Lung (tissue), 12 donors: Measurements from ENCODE around the gene CT55. TPM values are rescaled to one million over a fixed set of nuclear protein-coding genes. Genes with fewer than 3 reads are reported as not detected.

Experiments
- ATAC-seq: fragments of 200-7000 bp; cut with Tn5 transposase; one replicate; pipeline ENCODE4 v1.9.1; 2020; ENCODE audit warnings: moderate number of reproducible peaks; ENCODE audit not compliant: insufficient read depth, low FRiP score
- DNase-seq, 3 donors: peaks; one replicate each; pipeline ENCODE4 v3.0.0-alpha.2; 2013 to 2017
- H3K27ac ChIP-seq, 2 donors: one replicate each; pipeline ENCODE4 v1.5.1; 2013; ENCODE audit warnings: mild to moderate bottlenecking in 2 of 2, moderate library complexity in 2 of 2, control low read depth in 1 of 2, inconsistent platforms in 1 of 2, low read depth in 1 of 2, low read length in 1 of 2
- H3K27me3 ChIP-seq, 3 donors: one replicate each; pipeline ENCODE4 v1.5.1; 2013; ENCODE audit warnings: low read length in 2 of 3; ENCODE audit not compliant: control insufficient read depth in 3 of 3, insufficient read depth in 3 of 3
- H3K36me3 ChIP-seq, 4 donors: one replicate each; pipeline ENCODE4 v1.5.1; 2013; ENCODE audit warnings: low read length in 4 of 4, mild to moderate bottlenecking in 1 of 4, moderate library complexity in 1 of 4; ENCODE audit not compliant: control insufficient read depth in 4 of 4, insufficient read depth in 4 of 4
- H3K4me1 ChIP-seq, 5 donors: one replicate each; pipeline ENCODE4 v1.5.1; 2013; ENCODE audit warnings: low read length in 5 of 5, mild to moderate bottlenecking in 2 of 5, moderate library complexity in 1 of 5; ENCODE audit not compliant: control insufficient read depth in 5 of 5, insufficient read depth in 5 of 5
- H3K4me3 ChIP-seq: one replicate; pipeline ENCODE4 v1.5.1; 2013; ENCODE audit warnings: mild to moderate bottlenecking, control low read depth, moderate library complexity
- H3K9ac ChIP-seq, 2 donors: one replicate each; pipeline ENCODE4 v1.5.1; 2013; ENCODE audit warnings: low read length in 2 of 2, control low read depth in 1 of 2; ENCODE audit not compliant: insufficient read depth in 1 of 2
- H3K9me3 ChIP-seq, 4 donors: one replicate each; pipeline ENCODE4 v1.5.1; 2013; ENCODE audit warnings: low read length in 3 of 4, mild to moderate bottlenecking in 1 of 4, moderate library complexity in 1 of 4; ENCODE audit not compliant: control insufficient read depth in 4 of 4, insufficient read depth in 3 of 4
- WGBS, 2 donors: extraction: QIAGEN DNeasy Blood & Tissue Kit; methylation state at CpG; one replicate each; pipeline ENCODE4 v1.1.7; 2013; 5-methylcytosine and 5-hydroxymethylcytosine counted together
- polyA plus RNA-seq, 2 donors: library from polyadenylated mRNA; stranded (reverse); fragments of 200-250 nt; gene quantifications; one replicate each; pipeline ENCODE4 v1.2.1, GENCODE V29; 2013
- total RNA-seq, 2 donors: library from RNA; depleted of rRNA in 1 of 2; stranded (reverse); fragments of >200 nt in 1 of 2; gene quantifications; one replicate each; pipeline ENCODE4 v1.2.1, GENCODE V29; 2014 to 2021
- TF ChIP-seq, protein P1 (sequence below): IDR thresholded peaks from 2 replicates; pipeline ENCODE4 v1.5.1; 2012; ENCODE audit warnings: mild to moderate bottlenecking; ENCODE audit errors: control extremely low read depth, extremely low read depth
- donor health status: control.
- donor health status: control.
- donor health status: Bipolar disorder and iron deficiency.
- donor health status: healthy.
- donor health status: DM: yes; HTN: yes; CAD: no.

Gene CT55
- total and polyA plus RNA-seq, 4 donors: not detected

DNA sequence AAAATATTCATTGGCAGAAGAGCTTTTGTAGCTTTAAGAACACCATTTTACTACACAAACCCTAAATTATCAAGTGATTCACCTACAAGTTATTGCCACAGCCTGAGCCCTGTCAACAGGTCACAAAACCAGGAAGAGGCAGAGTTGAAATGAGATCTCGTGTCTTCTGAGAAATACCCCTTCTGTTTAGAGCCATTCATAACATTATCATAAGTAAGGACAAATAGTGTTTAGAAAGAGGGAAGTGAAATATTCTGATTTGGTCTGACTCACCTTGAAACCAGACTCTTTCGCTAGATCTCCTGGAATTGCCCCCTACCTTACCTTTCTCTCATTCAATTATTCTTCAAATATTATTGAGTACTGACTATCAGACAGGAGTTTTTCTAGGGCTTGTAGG, 56.8 kb downstream of the CT55 start:
- H3K4me1 ChIP-seq: no peaks in the 10 kb centered on the region
- H3K27ac ChIP-seq: no peak overlapping the region
- WGBS, 2 donors: 69 to 76% methylated on average over 2 of the region's 2 CpGs
- DNase-seq: no peak
- ATAC-seq: no peak
- no peaks in the 10 kb centered on the region for H3K9me3 ChIP-seq
- no peak overlapping the region for H3K9ac ChIP-seq
- H3K4me3 ChIP-seq: no peak overlapping the region
- H3K36me3 ChIP-seq: no peaks in the 10 kb centered on the region
- peaks cover 0 to 13% (median 5%) of the 10 kb centered on the region in 3 donors for H3K27me3 ChIP-seq
- TF ChIP-seq, protein P1, sequence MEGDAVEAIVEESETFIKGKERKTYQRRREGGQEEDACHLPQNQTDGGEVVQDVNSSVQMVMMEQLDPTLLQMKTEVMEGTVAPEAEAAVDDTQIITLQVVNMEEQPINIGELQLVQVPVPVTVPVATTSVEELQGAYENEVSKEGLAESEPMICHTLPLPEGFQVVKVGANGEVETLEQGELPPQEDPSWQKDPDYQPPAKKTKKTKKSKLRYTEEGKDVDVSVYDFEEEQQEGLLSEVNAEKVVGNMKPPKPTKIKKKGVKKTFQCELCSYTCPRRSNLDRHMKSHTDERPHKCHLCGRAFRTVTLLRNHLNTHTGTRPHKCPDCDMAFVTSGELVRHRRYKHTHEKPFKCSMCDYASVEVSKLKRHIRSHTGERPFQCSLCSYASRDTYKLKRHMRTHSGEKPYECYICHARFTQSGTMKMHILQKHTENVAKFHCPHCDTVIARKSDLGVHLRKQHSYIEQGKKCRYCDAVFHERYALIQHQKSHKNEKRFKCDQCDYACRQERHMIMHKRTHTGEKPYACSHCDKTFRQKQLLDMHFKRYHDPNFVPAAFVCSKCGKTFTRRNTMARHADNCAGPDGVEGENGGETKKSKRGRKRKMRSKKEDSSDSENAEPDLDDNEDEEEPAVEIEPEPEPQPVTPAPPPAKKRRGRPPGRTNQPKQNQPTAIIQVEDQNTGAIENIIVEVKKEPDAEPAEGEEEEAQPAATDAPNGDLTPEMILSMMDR: no peak

DNA sequence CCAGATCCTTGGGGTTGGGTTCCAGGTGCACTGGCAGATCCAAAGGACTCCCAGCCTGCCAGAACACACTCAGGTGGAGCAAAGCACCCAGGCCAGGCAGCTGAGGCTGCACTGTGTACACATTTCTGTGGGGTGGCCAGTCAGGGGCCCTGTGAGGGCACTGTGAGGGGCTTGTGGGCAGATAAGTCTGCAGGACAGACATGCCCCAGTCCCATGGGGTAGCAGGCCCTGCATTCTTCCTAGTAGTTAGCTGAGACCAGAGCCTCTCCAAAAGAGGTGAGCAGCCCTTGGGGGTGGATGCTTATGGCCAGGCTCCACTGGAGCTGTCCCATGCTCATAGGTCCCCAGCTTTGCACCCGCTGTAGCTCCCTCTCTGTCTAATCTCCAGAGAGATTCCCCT, 58.5 kb downstream of the CT55 start:
- no peak overlapping the region for H3K9ac ChIP-seq
- DNase-seq (no peak), ATAC-seq (no peak)
- H3K27me3 ChIP-seq: peaks cover 0 to 13% (median 5%) of the 10 kb centered on the region in 3 donors
- 80 to 100% methylated on average over 1 of the region's 1 CpG for WGBS, 2 donors
- no peaks in the 10 kb centered on the region for H3K36me3 ChIP-seq
- no peak overlapping the region for H3K4me3 ChIP-seq
- TF ChIP-seq, protein P1: no peak
- no peaks in the 10 kb centered on the region for H3K9me3 ChIP-seq
- H3K27ac ChIP-seq: no peak overlapping the region
- H3K4me1 ChIP-seq: no peaks in the 10 kb centered on the region

GRCh38 chrX:135112096-135112729, 59.0 kb downstream of the CT55 start:
- peak in 2 of 3 donors; percentile 6 to 40 for DNase-seq
- no peaks in the 10 kb centered on the region for H3K36me3 ChIP-seq

More at GRCh38 chrX:135112096-135112729, 59.0 kb downstream of the CT55 start:
- no peaks in the 10 kb centered on the region for H3K4me1 ChIP-seq
- H3K9ac ChIP-seq: no peak overlapping the region
- no peaks in the 10 kb centered on the region for H3K9me3 ChIP-seq
- TF ChIP-seq, protein P1: no peak
- no peak for ATAC-seq
- no peak overlapping the region for H3K4me3 ChIP-seq
- H3K27me3 ChIP-seq: peaks cover 0 to 13% (median 5%) of the 10 kb centered on the region in 3 donors
- no peak overlapping the region for H3K27ac ChIP-seq
- 7 to 25% methylated on average over 3 to 5 of the region's 5 CpGs for WGBS, 2 donors
